GM12875 (cell line): ENCODE results near the gene MRM2.

Source experiments
- H3K4me3 ChIP-seq: one replicate; pipeline ENCODE4 v1.5.1; 2011; ENCODE audit warnings: low read depth, low read length, control low read depth
- TF ChIP-seq, protein P1 (sequence below): IDR thresholded peaks from 2 replicates; pipeline ENCODE4 v1.5.1; 2011; ENCODE audit warnings: low read depth, mild to moderate bottlenecking, control low read depth, inconsistent platforms, low read length, moderate library complexity, borderline replicate concordance; ENCODE audit not compliant: insufficient read depth

The MRM2 gene

GRCh38 chr7:2253021-2253420, 11.0 kb upstream of the MRM2 start:
- H3K4me3 ChIP-seq = no peak overlapping the region
- TF ChIP-seq, protein P1, sequence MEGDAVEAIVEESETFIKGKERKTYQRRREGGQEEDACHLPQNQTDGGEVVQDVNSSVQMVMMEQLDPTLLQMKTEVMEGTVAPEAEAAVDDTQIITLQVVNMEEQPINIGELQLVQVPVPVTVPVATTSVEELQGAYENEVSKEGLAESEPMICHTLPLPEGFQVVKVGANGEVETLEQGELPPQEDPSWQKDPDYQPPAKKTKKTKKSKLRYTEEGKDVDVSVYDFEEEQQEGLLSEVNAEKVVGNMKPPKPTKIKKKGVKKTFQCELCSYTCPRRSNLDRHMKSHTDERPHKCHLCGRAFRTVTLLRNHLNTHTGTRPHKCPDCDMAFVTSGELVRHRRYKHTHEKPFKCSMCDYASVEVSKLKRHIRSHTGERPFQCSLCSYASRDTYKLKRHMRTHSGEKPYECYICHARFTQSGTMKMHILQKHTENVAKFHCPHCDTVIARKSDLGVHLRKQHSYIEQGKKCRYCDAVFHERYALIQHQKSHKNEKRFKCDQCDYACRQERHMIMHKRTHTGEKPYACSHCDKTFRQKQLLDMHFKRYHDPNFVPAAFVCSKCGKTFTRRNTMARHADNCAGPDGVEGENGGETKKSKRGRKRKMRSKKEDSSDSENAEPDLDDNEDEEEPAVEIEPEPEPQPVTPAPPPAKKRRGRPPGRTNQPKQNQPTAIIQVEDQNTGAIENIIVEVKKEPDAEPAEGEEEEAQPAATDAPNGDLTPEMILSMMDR = no peak

GRCh38 chr7:2251841-2252771, 10.1 kb upstream of the MRM2 start:
- TF ChIP-seq, protein P1 = no peak
- no peak overlapping the region for H3K4me3 ChIP-seq

- TF ChIP-seq, protein P1 = no peak
- no peak overlapping the region for H3K4me3 ChIP-seq
Observed at GRCh38 chr7:2251381-2251780, 9.4 kb upstream of the MRM2 start.

DNA sequence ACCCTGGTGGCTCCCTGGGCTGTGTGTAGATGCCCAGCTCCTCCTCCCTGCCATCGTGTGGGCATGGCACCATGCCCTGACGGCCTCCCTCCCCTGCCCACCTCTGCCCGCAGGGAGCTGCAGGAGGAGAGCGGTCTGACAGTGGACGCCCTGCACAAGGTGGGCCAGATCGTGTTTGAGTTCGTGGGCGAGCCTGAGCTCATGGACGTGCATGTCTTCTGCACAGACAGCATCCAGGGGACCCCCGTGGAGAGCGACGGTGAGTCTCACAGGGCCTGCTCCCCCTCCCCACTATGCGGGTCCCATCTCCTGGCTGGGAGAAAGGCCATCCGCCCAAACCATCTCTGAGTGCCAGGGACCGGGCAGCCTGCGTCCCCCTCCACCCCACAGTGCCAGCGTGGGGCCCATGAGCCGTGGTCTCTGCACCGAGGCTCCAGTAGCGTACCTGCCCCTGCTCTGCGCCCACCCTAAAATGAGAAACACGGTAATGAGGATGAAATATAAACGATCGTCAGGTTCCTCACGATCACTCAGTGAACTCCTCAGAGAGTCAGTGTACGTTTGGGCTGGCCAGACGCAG, 7.8 kb upstream of the MRM2 start:
- no peak overlapping the region for H3K4me3 ChIP-seq
- TF ChIP-seq, protein P1 = no peak

- H3K4me3 ChIP-seq = no peak overlapping the region
- TF ChIP-seq, protein P1 = no peak
Observed at GRCh38 chr7:2248984-2249694, 7.1 kb upstream of the MRM2 start.

- TF ChIP-seq, protein P1 = peak; percentile 84
Observed at GRCh38 chr7:2247141-2247995, 5.4 kb upstream of the MRM2 start.

More at GRCh38 chr7:2247141-2247995, 5.4 kb upstream of the MRM2 start:
- H3K4me3 ChIP-seq = no peak overlapping the region
